NCI-H748 (cell line): ENCODE data around the gene COL5A1.
A peak's percentile ranks its signal among the peaks of the same experiment; 100 is the strongest.
"Not testable (repeated sequence)": the region's sequence is repeated elsewhere in the genome, so short reads cannot be mapped to it uniquely, and the experiment has no call there.

Experiments used
- DNase-seq: peaks from one replicate; lab custom pipeline; 2025; ENCODE audit not compliant: unreplicated experiment; lab: John Stamatoyannopoulos, UW

The COL5A1 gene

GRCh38 chr9:134676361-134676760, 34.8 kb downstream of the COL5A1 start:
- no peak for DNase-seq

GRCh38 chr9:134676886-134677285, 35.3 kb downstream of the COL5A1 start:
- no peak for DNase-seq

GRCh38 chr9:134677743-134678142, 36.1 kb downstream of the COL5A1 start:
- no peak for DNase-seq

GRCh38 chr9:134678206-134678605, 36.6 kb downstream of the COL5A1 start:
- DNase-seq, result no peak

GRCh38 chr9:134678666-134679443, 37.3 kb downstream of the COL5A1 start:
- DNase-seq, result no peak

- no peak for DNase-seq
Measured at GRCh38 chr9:134679616-134680392, 38.2 kb downstream of the COL5A1 start.

- DNase-seq, result no peak
Measured at GRCh38 chr9:134680393-134681060, 38.9 kb downstream of the COL5A1 start.

- no peak for DNase-seq
Measured at GRCh38 chr9:134681061-134681661, 39.6 kb downstream of the COL5A1 start.

GRCh38 chr9:134682026-134682425, 40.4 kb downstream of the COL5A1 start:
- DNase-seq, result no peak

GRCh38 chr9:134682651-134683364, 41.2 kb downstream of the COL5A1 start:
- DNase-seq, result no peak

GRCh38 chr9:134683714-134684374, 42.2 kb downstream of the COL5A1 start:
- DNase-seq, result no peak

GRCh38 chr9:134684375-134684723, 42.7 kb downstream of the COL5A1 start:
- no peak for DNase-seq

GRCh38 chr9:134684941-134685340, 43.3 kb downstream of the COL5A1 start:
- not testable (repeated sequence) for DNase-seq

GRCh38 chr9:134685784-134686183, 44.2 kb downstream of the COL5A1 start:
- no peak for DNase-seq

GRCh38 chr9:134686896-134687295, 45.3 kb downstream of the COL5A1 start:
- no peak for DNase-seq

GRCh38 chr9:134687556-134687955, 46.0 kb downstream of the COL5A1 start:
- DNase-seq, result no peak

GRCh38 chr9:134688231-134688630, 46.6 kb downstream of the COL5A1 start:
- DNase-seq, result no peak

GRCh38 chr9:134688661-134689320, 47.2 kb downstream of the COL5A1 start:
- no peak for DNase-seq

GRCh38 chr9:134689321-134690181, 47.9 kb downstream of the COL5A1 start:
- DNase-seq, result peak; percentile 13
